Measurements from ENCODE around the gene POGZ. TPM values are rescaled to one million over a fixed set of nuclear protein-coding genes. Genes with fewer than 3 reads are reported as not detected.

POGZ gene
- total RNA-seq, 6 experiments from 2014 or later, result 13.5 to 44.9 (median 29.9) TPM

DNA sequence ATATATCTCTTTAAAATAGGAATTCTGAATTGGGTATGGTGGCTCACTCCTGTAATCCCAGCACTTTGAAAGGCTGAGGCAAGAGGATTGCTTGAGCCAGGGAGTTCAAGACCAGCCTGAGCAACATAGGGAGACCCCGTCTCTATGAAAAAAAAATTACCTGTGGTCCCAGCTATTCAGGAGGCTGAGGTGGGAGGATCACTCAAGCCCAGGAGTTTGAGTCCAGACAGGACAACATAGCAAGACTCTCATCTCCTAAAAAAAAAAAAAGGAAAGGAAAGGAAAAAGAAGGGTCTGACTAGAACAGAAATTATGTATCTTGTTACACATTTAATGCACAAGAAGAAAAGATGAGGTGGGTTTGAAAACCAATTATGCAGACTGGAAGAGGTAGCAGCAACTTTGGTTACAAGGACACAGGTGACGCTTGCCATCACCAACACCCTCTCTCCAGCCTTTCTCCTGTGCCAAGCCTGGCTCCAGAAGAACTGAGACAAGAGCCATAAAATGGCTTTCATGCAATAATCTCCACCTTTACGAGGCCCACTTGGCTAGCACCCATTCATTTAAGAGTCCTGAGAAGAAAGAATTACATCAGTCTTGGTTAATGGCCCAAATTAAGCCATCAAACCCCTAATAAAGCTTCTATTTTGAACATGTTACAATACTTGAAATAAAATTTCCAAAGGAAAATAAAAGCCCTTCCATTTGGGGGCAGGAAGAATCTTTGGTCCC lies 82.0 kb downstream of the POGZ start:
- no peak overlapping the region for H3K27ac ChIP-seq
- no peak for TF ChIP-seq POLR2A (IDR thresholded peaks at IDR 0.05)
- TF ChIP-seq, protein P1, sequence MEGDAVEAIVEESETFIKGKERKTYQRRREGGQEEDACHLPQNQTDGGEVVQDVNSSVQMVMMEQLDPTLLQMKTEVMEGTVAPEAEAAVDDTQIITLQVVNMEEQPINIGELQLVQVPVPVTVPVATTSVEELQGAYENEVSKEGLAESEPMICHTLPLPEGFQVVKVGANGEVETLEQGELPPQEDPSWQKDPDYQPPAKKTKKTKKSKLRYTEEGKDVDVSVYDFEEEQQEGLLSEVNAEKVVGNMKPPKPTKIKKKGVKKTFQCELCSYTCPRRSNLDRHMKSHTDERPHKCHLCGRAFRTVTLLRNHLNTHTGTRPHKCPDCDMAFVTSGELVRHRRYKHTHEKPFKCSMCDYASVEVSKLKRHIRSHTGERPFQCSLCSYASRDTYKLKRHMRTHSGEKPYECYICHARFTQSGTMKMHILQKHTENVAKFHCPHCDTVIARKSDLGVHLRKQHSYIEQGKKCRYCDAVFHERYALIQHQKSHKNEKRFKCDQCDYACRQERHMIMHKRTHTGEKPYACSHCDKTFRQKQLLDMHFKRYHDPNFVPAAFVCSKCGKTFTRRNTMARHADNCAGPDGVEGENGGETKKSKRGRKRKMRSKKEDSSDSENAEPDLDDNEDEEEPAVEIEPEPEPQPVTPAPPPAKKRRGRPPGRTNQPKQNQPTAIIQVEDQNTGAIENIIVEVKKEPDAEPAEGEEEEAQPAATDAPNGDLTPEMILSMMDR (IDR thresholded peaks at IDR 0.05), result no peak
- WGBS (ENCODE audit: insufficient coverage, low coverage, low lambda C conversion rate, missing lambda C conversion rate), result 85% methylated on average over 2 of the region's 3 CpGs
- intact Hi-C loops (cut with DNase I), result no loop called here
- H3K4me3 ChIP-seq, result no peak overlapping the region
- ATAC-seq (no peak), DNase-seq (no peak)
- H3K9me3 ChIP-seq, result no peaks in the 10 kb centered on the region
- H3K4me1 ChIP-seq, result peaks cover 0 to 6% (median 2%) of the 10 kb centered on the region in 4 donors
- no peaks in the 10 kb centered on the region for H3K27me3 ChIP-seq
- H3K36me3 ChIP-seq, result no peaks in the 10 kb centered on the region

DNA sequence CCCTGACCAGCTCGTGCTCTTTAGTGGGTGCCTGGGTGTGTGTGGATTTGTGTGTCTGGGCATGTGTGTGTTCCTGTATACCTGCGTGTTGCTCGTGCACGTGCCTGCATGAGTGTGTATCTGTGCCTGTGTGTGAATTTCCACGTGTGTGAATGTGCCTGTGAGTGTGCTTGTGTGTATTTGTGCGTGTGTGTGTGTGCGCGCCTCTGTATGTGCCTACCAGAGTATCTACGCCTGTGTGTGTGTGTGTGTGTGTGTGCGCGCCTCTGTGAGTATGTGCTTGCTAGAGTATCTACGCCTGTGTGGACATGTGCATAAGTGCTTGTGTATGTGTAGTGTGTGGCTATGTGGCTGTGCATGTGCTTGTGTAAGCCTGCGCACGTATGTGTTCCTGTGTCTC lies 86.1 kb downstream of the POGZ start:
- DNase-seq (no peak), ATAC-seq (no peak)
- intact Hi-C loops (cut with DNase I), result no loop called here
- peaks cover 0 to 9% (median 0%) of the 10 kb centered on the region in 4 donors for H3K36me3 ChIP-seq
- peak overlapping the region in 1 of 3 donors; percentile 81 for H3K27ac ChIP-seq
- 90% methylated on average over 10 of the region's 14 CpGs for WGBS (ENCODE audit: insufficient coverage, low coverage, low lambda C conversion rate, missing lambda C conversion rate)
- TF ChIP-seq, protein P1 (IDR thresholded peaks at IDR 0.05), result no peak
- no peak for TF ChIP-seq POLR2A (IDR thresholded peaks at IDR 0.05)
- no peak overlapping the region for H3K4me3 ChIP-seq
- peaks cover 0 to 41% (median 17%) of the 10 kb centered on the region in 4 donors for H3K4me1 ChIP-seq
- H3K27me3 ChIP-seq, result no peaks in the 10 kb centered on the region
- H3K9me3 ChIP-seq, result no peaks in the 10 kb centered on the region

DNA sequence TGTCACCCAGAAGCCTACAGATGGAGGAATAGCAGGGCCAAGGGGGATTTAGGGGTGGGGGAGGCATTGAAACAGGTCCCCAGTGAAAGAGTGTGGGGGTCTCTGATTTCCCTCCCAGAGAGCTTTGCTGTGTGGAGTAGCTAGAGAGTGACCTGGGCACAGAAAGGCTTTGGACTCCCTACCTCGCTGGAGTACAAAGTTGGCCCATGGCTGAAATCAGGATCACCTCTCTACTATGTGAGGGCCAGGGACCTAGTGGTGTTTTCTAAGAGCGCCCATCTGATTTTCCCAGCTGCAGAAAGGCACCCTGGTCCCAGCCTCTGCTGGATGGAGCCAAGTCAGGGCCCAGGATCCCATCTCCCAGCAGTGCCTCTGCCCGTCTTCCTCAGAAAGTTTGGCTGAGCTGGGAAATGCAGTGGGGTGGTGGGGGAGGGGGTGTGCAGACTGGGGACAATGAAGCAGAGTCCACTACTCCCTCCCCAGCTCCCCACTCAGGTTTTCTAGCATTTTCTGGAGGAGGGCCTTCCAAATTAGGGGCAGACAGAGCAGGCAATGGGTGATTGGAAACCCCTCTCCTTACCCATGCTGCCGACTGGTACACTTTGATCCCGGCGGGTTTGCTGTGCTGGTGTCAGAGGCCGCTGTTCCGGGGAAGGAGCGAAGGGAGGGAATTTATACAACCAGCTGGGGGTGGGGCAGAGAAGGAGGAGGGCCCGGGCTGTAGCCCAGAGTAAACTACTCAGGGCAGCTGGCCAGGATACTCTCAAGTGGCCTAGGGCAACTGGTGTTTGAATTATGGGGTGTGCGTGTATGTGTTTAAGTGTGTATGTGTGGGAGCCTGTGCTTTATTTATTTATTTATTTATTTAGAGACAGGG lies 87.0 kb downstream of the POGZ start, which contains the start of gene SELENBP1:
TSS of gene SELENBP1 (minus strand) at position 648 of the 877 bp plus-strand sequence. CDS start at position 584, 64 bp downstream.
- H3K4me1 ChIP-seq, result peaks cover 0 to 50% (median 21%) of the 10 kb centered on the region in 4 donors
- intact Hi-C loops (cut with DNase I), result no loop called here
- H3K27me3 ChIP-seq, result no peaks in the 10 kb centered on the region
- TF ChIP-seq POLR2A (IDR thresholded peaks at IDR 0.05), result peak; percentile 98
- TF ChIP-seq, protein P1 (IDR thresholded peaks at IDR 0.05), result no peak
- peaks cover 0 to 17% (median 4%) of the 10 kb centered on the region in 4 donors for H3K36me3 ChIP-seq
- ATAC-seq (peak; percentile 76 to 82 (median 78)), DNase-seq (peak; percentile 88 to 97 (median 92))
- WGBS (ENCODE audit: insufficient coverage, low coverage, low lambda C conversion rate, missing lambda C conversion rate), result 7% methylated on average over 8 of the region's 11 CpGs
- H3K4me3 ChIP-seq, result peak within 1 kb of the TSS; percentile 44 to 82 (median 75)
- no peaks in the 10 kb centered on the region for H3K9me3 ChIP-seq
- H3K27ac ChIP-seq, result peak within 1 kb of the TSS; percentile 71 to 81 (median 80)

DNA sequence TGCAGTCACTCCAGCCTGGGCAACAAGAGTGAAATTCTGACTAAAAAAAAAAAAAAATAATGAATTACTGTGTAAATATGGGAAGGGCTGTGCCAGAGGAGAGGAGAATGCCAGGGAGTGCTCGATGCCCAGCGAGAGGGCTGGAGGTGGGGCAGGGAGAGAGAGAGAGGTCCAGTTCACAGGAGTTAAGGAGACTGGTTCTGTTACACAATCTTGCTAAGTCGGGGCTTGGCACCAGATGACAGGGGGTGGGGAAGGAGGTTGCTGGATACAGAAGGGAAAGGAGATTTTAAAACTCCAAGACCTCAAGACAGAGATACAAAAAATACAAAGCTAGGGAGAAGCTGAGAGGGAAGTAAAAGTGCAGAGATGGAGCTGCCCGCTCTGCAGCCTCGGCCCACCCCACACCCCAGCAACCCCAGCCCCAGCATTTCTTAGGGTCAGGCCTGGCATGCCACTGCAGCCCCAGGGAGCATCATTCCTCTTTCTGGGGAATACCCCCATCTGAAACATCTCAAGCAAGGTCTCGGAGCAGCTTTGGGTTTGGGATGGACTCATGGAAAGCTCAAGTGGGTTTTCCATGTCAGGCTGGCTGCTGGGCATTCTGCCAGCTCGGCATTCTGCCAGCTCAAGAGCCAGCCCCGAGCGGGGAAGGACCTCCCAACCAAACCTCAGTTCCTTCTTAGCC lies 87.8 kb downstream of the POGZ start:
- Histone ChIP-seq H3K27ac (peak overlapping the region; percentile 71 to 81 (median 80)), H3K4me3 (peak overlapping the region; percentile 44 to 82 (median 75)), H3K27me3 (no peaks in the 10 kb centered on the region), H3K36me3 (peaks cover 0 to 25% (median 8%) of the 10 kb centered on the region in 4 donors), H3K4me1 (peaks cover 0 to 55% (median 21%) of the 10 kb centered on the region in 4 donors), H3K9me3 (no peaks in the 10 kb centered on the region)
- no peak for TF ChIP-seq POLR2A (IDR thresholded peaks at IDR 0.05)
- TF ChIP-seq, protein P1 (IDR thresholded peaks at IDR 0.05), result no peak
- DNase-seq, result peak; percentile 57 to 86 (median 82)
- 12% methylated on average over 5 of the region's 9 CpGs for WGBS (ENCODE audit: insufficient coverage, low coverage, low lambda C conversion rate, missing lambda C conversion rate)
- intact Hi-C loops (cut with DNase I), result no loop called here
- ATAC-seq, result peak; percentile 41 to 67 (median 55)
